ENCODE data around the gene MKRN1. TPM values are rescaled to one million over a fixed set of nuclear protein-coding genes. Genes with fewer than 3 reads are reported as not detected.
"Not testable (repeated sequence)": the region's sequence is repeated elsewhere in the genome, so short reads cannot be mapped to it uniquely, and the experiment has no call there.

The MKRN1 gene
- total RNA-seq, 4 donors from 2014 or later, result 45.9 to 75.7 (median 60.0) TPM

DNA sequence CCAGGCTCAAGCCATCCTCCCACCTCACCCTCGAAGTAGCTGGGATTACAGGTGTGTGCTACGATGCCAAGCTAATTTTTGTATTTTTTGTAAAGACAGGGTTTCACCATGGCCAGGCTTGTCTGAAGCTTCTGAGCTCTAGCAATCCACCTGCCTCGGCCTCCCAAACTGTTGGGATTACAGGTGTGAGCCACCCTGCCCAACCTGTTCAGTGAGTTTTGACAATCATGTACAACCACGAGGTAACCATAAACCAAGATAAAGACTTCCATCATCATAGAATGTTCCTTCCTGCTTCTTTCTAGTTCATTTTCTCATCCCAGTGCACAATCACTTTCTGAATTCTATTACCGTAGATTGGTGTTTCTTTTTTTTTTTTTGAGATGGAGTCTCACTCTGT, 30.5 kb upstream of the MKRN1 start:
- TF ChIP-seq CTCF (IDR thresholded peaks at IDR 0.05) (no peak), EP300 (IDR thresholded peaks at IDR 0.05) (no peak), POLR2A (IDR thresholded peaks at IDR 0.05) (no peak)
- Histone ChIP-seq H3K27me3 (no peaks in the 10 kb centered on the region), H3K36me3 (no peaks in the 10 kb centered on the region), H3K4me1 (peaks cover 0 to 5% (median 0%) of the 10 kb centered on the region in 4 donors), H3K4me3 (no peak overlapping the region), H3K27ac (no peak overlapping the region), H3K9me3 (no peaks in the 10 kb centered on the region)
- DNase-seq (ENCODE audit: low spot score in 2 of 2), result no peak
- 60 to 73% methylated on average over 4 to 5 of the region's 5 CpGs for WGBS, 2 donors

DNA sequence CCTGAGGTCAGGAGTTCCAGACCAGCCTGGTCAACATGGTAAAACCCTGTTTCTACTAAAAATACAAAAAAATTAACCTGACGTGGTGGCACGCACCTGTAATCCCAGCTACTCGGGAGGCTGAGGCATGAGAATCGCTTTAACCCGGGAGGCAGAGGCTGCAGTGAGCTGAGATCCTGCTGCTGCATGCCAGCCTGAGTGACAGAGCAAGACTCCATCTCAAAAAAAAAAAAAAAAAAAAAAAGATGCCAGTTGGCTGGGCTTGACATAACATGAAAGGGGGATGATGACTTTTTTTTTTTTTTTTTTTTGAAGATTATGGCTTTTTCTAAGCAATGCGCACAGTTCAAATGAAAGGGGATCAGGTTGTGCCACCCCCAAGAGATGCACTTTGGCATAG, 28.3 kb upstream of the MKRN1 start:
- H3K9me3 ChIP-seq; H3K36me3 ChIP-seq; H3K4me3 ChIP-seq; H3K27ac ChIP-seq; H3K4me1 ChIP-seq; DNase-seq (ENCODE audit: low spot score in 2 of 2); H3K27me3 ChIP-seq: not testable (repeated sequence)
- WGBS, 2 donors, result 85 to 94% methylated on average over 5 to 6 of the region's 6 CpGs

- H3K27ac ChIP-seq, result no peak overlapping the region
- WGBS, 2 donors, result 43 to 52% methylated on average over 5 of the region's 5 CpGs
Measured at GRCh38 chr7:140506788-140507464, 27.6 kb upstream of the MKRN1 start.

DNA sequence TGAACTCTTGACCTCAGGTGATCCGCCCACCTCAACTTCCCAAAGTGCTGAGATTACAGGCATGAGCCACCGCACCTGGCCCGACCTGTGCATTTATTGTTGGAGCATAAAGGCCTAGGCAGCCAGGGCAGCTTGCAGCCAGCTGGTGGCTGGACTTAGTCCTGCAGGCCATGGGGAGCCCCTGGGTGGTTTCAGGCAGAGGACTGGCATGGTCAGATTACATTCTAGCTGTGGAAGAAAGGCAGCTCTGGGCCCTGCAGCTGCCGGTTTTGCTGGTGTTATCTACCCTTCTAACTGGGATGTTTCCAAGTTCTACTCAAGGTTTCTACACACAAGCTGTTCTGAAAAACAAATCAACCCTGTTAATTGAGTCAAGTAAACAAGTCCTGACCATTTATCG, 22.7 kb upstream of the MKRN1 start:
- H3K27me3 ChIP-seq, result no peaks in the 10 kb centered on the region
- no peak for DNase-seq (ENCODE audit: low spot score in 2 of 2)
- no peak overlapping the region for H3K4me3 ChIP-seq
- no peaks in the 10 kb centered on the region for H3K9me3 ChIP-seq
- WGBS, 2 donors, result 81 to 86% methylated on average over 3 to 5 of the region's 5 CpGs
- no peaks in the 10 kb centered on the region for H3K36me3 ChIP-seq
- H3K4me1 ChIP-seq, result no peaks in the 10 kb centered on the region
- TF ChIP-seq EP300 (IDR thresholded peaks at IDR 0.05) (no peak), CTCF (IDR thresholded peaks at IDR 0.05) (no peak), POLR2A (IDR thresholded peaks at IDR 0.05) (no peak)
- H3K27ac ChIP-seq, result no peak overlapping the region

More at GRCh38 chr7:140506788-140507464, 27.6 kb upstream of the MKRN1 start:
- no peak overlapping the region for H3K4me3 ChIP-seq
- no peaks in the 10 kb centered on the region for H3K36me3 ChIP-seq
- TF ChIP-seq CTCF (IDR thresholded peaks at IDR 0.05) (no peak), EP300 (IDR thresholded peaks at IDR 0.05) (no peak), POLR2A (IDR thresholded peaks at IDR 0.05) (no peak)
- no peak for DNase-seq (ENCODE audit: low spot score in 2 of 2)
- H3K27me3 ChIP-seq, result no peaks in the 10 kb centered on the region
- H3K4me1 ChIP-seq, result no peaks in the 10 kb centered on the region
- no peaks in the 10 kb centered on the region for H3K9me3 ChIP-seq

- not testable (repeated sequence) for H3K4me3 ChIP-seq; H3K36me3 ChIP-seq; H3K27ac ChIP-seq; H3K27me3 ChIP-seq; H3K9me3 ChIP-seq; DNase-seq (ENCODE audit: low spot score in 2 of 2); H3K4me1 ChIP-seq
- WGBS, 2 donors, result 96% methylated on average over 7 of the region's 7 CpGs
Measured at GRCh38 chr7:140497807-140498206, 18.5 kb upstream of the MKRN1 start.

- TF ChIP-seq EP300 (IDR thresholded peaks at IDR 0.05) (no peak), POLR2A (IDR thresholded peaks at IDR 0.05) (no peak), CTCF (IDR thresholded peaks at IDR 0.05) (no peak)
- H3K4me3 ChIP-seq, result no peak overlapping the region
- H3K27me3 ChIP-seq, result no peaks in the 10 kb centered on the region
- H3K9me3 ChIP-seq, result no peaks in the 10 kb centered on the region
- H3K4me1 ChIP-seq, result no peaks in the 10 kb centered on the region
- no peak for DNase-seq (ENCODE audit: low spot score in 2 of 2)
- H3K27ac ChIP-seq, result no peak overlapping the region
- no peaks in the 10 kb centered on the region for H3K36me3 ChIP-seq
- WGBS, 2 donors, result 66 to 67% methylated on average over 5 of the region's 5 CpGs
Measured at GRCh38 chr7:140497241-140497769, 18.0 kb upstream of the MKRN1 start.
